Liver (tissue), 9 donors: ENCODE results near the gene METRN. TPM values are rescaled to one million over a fixed set of nuclear protein-coding genes. Genes with fewer than 3 reads are reported as not detected.

Source experiments
- DNase-seq: peaks from one replicate; pipeline ENCODE4 v3.0.0-alpha.2; 2017; ENCODE audit warnings: low spot score
- H3K27ac ChIP-seq, 2 donors: one replicate each; pipeline ENCODE4 v1.7.0; 2013; ENCODE audit warnings: inconsistent platforms in 2 of 2, low read length in 2 of 2, control low read depth in 1 of 2, low read depth in 1 of 2, mild to moderate bottlenecking in 1 of 2
- H3K27me3 ChIP-seq, 4 donors: one replicate each; pipeline versions ENCODE4 v1.6.1 to v1.7.0; 2013; ENCODE audit warnings: low read length in 3 of 4, inconsistent platforms in 1 of 4, mild to moderate bottlenecking in 1 of 4, moderate library complexity in 1 of 4; ENCODE audit not compliant: control insufficient read depth in 4 of 4, insufficient read depth in 4 of 4
- H3K36me3 ChIP-seq, 4 donors: one replicate each; pipeline versions ENCODE4 v1.6.1 to v1.7.0; 2013; ENCODE audit warnings: low read length in 3 of 4, mild to moderate bottlenecking in 3 of 4, low read depth in 1 of 4, moderate library complexity in 1 of 4; ENCODE audit not compliant: control insufficient read depth in 4 of 4, insufficient read depth in 3 of 4
- H3K4me1 ChIP-seq, 4 donors: one replicate each; pipeline versions ENCODE4 v1.6.1 to v1.7.0; 2013; ENCODE audit warnings: low read length in 3 of 4, mild to moderate bottlenecking in 3 of 4, moderate library complexity in 1 of 4; ENCODE audit not compliant: control insufficient read depth in 4 of 4, insufficient read depth in 4 of 4
- H3K4me3 ChIP-seq, 3 donors: one replicate each; pipeline versions ENCODE4 v1.6.1 to v1.7.0; 2013; ENCODE audit warnings: low read length in 3 of 3, control low read depth in 1 of 3, low read depth in 1 of 3, mild to moderate bottlenecking in 1 of 3
- H3K9ac ChIP-seq, 2 donors: one replicate each; pipeline ENCODE4 v1.7.0; 2013; ENCODE audit warnings: low read length in 2 of 2, mild to moderate bottlenecking in 2 of 2, moderate library complexity in 2 of 2, control low read depth in 1 of 2, low read depth in 1 of 2
- H3K9me3 ChIP-seq, 4 donors: one replicate each; pipeline versions ENCODE4 v1.6.1 to v1.7.0; 2013; ENCODE audit warnings: low read length in 3 of 4; ENCODE audit not compliant: control insufficient read depth in 4 of 4
- EGR1 ChIP-seq, 2 donors: IDR thresholded peaks; 2 replicates each; pipeline ENCODE4 v1.6.1; 2016 to 2018; ENCODE audit warnings: antibody characterized with exemption in 2 of 2, low read depth in 2 of 2
- FOXA1 ChIP-seq: IDR thresholded peaks from 2 replicates; pipeline ENCODE4 v1.6.1; 2016; ENCODE audit warnings: antibody characterized with exemption
- FOXA2 ChIP-seq: IDR thresholded peaks from 2 replicates; pipeline ENCODE4 v1.6.1; 2016; ENCODE audit warnings: antibody characterized with exemption
- GABPA ChIP-seq, 2 donors: IDR thresholded peaks in 1 of 2; conservative IDR thresholded peaks in 1 of 2; 2 replicates each; pipeline ENCODE4 v1.6.1; 2016; ENCODE audit warnings: antibody characterized with exemption in 2 of 2, mild to moderate bottlenecking in 1 of 2, moderate library complexity in 1 of 2
- HNF4A ChIP-seq, 2 donors: conservative IDR thresholded peaks; 2 replicates each; pipeline ENCODE4 v1.6.1; 2016; ENCODE audit warnings: antibody characterized with exemption in 2 of 2, mild to moderate bottlenecking in 2 of 2
- HNF4G ChIP-seq: IDR thresholded peaks from 2 replicates; pipeline ENCODE4 v1.6.1; 2016; ENCODE audit warnings: antibody characterized with exemption
- JUND ChIP-seq, 2 donors: IDR thresholded peaks; 2 replicates each; pipeline ENCODE4 v1.6.1; 2016; ENCODE audit warnings: antibody characterized with exemption in 2 of 2
- NR2F2 ChIP-seq: IDR thresholded peaks from 2 replicates; pipeline ENCODE4 v1.6.1; 2016; ENCODE audit warnings: antibody characterized with exemption
- RAD21 ChIP-seq, 2 donors: IDR thresholded peaks; 2 replicates each; pipeline ENCODE4 v1.6.1; 2016; ENCODE audit warnings: antibody characterized with exemption in 2 of 2, mild to moderate bottlenecking in 2 of 2
- REST ChIP-seq: IDR thresholded peaks from 2 replicates; pipeline ENCODE4 v1.6.1; 2016; ENCODE audit warnings: antibody characterized with exemption, mild to moderate bottlenecking
- RXRA ChIP-seq, 2 donors: IDR thresholded peaks; 2 replicates each; pipeline ENCODE4 v1.6.1; 2017 to 2018; ENCODE audit warnings: antibody characterized with exemption in 2 of 2, mild to moderate bottlenecking in 1 of 2
- SP1 ChIP-seq: IDR thresholded peaks from 2 replicates; pipeline ENCODE4 v1.6.1; 2018; ENCODE audit warnings: antibody characterized with exemption, mild to moderate bottlenecking
- TAF1 ChIP-seq: conservative IDR thresholded peaks from 2 replicates; pipeline ENCODE4 v1.6.1; 2016; ENCODE audit warnings: antibody characterized with exemption, mild to moderate bottlenecking
- YY1 ChIP-seq: IDR thresholded peaks from 2 replicates; pipeline ENCODE4 v1.6.1; 2016; ENCODE audit warnings: antibody characterized with exemption, mild to moderate bottlenecking
- ZBTB33 ChIP-seq: IDR thresholded peaks from 2 replicates; pipeline ENCODE4 v1.6.1; 2016; ENCODE audit warnings: antibody characterized with exemption
- WGBS: extraction: QIAGEN DNeasy Blood & Tissue Kit; methylation state at CpG from one replicate; pipeline ENCODE4 v1.1.7; 2013; 5-methylcytosine and 5-hydroxymethylcytosine counted together
- polyA plus RNA-seq, 2 donors: library from polyadenylated mRNA; stranded (reverse) in 1 of 2; unstranded in 1 of 2; fragments of 200-250 nt in 1 of 2; fragments of >200 nt in 1 of 2; fragmentation: Nextera tagmentation in 1 of 2; extraction: Ambion mirVana in 1 of 2; gene quantifications; one replicate each; pipeline versions ENCODE4 v1.2.1 to v1.2.3, GENCODE V29; 2013 to 2015
- total RNA-seq, 2 donors: library from RNA; depleted of rRNA; stranded (reverse); fragments of >200 nt; gene quantifications; one replicate each; pipeline ENCODE4 v1.2.3, GENCODE V29; 2014
- TF ChIP-seq, protein P1 (sequence below): IDR thresholded peaks from 2 replicates; pipeline ENCODE4 v1.6.1; 2016; ENCODE audit warnings: antibody characterized with exemption
- TF ChIP-seq, protein P2 (sequence below): fragments of 150-350 bp; IDR thresholded peaks from 2 replicates; pipeline ENCODE4 v1.5.1; 2017; ENCODE audit warnings: improper control_type of control experiment, low read depth, low read length; ENCODE audit not compliant: missing input control
- donor health status: healthy.
- donor health status: healthy.
- donor health status: healthy.
- donor health status: healthy.
- donor health status: healthy.

The METRN gene
- total and polyA plus RNA-seq, 4 donors = 4.6 to 22.9 (median 7.1) TPM

- H3K27ac ChIP-seq = no peak within 1 kb of the TSS
- H3K9ac ChIP-seq = no peak within 1 kb of the TSS
- peaks cover 5 to 34% (median 19%) of the 10 kb centered on the region in 4 donors for H3K36me3 ChIP-seq
- peak within 1 kb of the TSS in 1 of 3 donors; percentile 47 for H3K4me3 ChIP-seq
- 9% methylated on average over 73 of the region's 73 CpGs for WGBS
- no peaks in the 10 kb centered on the region for H3K9me3 ChIP-seq
- no peak for DNase-seq
- TF ChIP-seq JUND (IDR thresholded peaks at IDR 0.05) (no peak), HNF4G (no peak), FOXA1 (no peak), SP1 (no peak), EGR1 (IDR thresholded peaks at IDR 0.05; ENCODE audit: low read depth in 2 of 2) (no peak), GABPA (IDR thresholded peaks at IDR 0.05 in 1 of 2, conservative IDR thresholded peaks at IDR 0.05 in 1 of 2) (no peak), FOXA2 (no peak), RXRA (IDR thresholded peaks at IDR 0.05) (no peak), NR2F2 (no peak)
- no peaks in the 10 kb centered on the region for H3K27me3 ChIP-seq
- H3K4me1 ChIP-seq = peaks cover 6 to 28% (median 15%) of the 10 kb centered on the region in 4 donors
These were observed 39.7 kb upstream of the METRN start, which contains the start of gene RHBDL1 for GRCh38 chr16:674968-675883. Gene RHBDL1, plus strand, starts transcription at chr16:675671. Its CDS starts 120 bp downstream, at chr16:675791.

DNA sequence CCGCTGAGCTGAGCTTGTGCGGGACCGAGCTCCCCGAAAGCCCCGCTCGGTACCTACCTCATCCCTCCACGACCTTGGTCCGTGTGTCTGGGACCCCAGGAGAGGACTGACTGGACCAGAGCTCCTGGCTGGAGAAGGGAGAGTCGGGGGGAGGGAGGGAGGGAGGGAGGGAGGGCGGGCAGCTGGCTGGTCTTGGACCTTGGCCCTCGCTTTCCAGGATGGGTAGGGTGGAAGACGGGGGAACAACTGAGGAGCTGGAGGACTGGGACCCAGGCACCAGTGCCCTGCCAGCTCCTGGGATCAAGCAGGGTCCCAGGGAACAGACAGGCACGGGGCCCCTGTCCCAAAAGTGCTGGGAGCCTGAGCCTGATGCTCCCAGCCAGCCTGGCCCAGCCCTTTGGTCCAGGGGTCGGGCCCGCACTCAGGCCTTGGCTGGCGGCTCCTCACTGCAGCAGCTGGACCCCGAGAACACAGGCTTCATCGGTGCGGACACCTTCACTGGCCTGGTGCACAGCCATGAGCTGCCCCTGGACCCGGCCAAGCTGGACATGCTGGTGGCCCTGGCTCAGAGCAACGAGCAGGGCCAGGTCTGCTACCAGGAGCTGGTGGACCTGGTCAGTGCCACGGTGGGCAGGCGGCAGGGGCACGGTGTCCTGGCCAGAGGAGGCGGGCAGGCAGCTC, 38.9 kb upstream of the METRN start:
- Histone ChIP-seq H3K36me3 (peaks cover 5 to 26% (median 16%) of the 10 kb centered on the region in 4 donors), H3K9ac (no peak overlapping the region), H3K27me3 (no peaks in the 10 kb centered on the region), H3K27ac (no peak overlapping the region), H3K4me3 (peak overlapping the region in 1 of 3 donors; percentile 47), H3K4me1 (peaks cover 7 to 32% (median 18%) of the 10 kb centered on the region in 4 donors), H3K9me3 (no peaks in the 10 kb centered on the region)
- no peak for TF ChIP-seq NR2F2
- TF ChIP-seq RXRA (IDR thresholded peaks at IDR 0.05) = no peak
- TF ChIP-seq, protein P1, sequence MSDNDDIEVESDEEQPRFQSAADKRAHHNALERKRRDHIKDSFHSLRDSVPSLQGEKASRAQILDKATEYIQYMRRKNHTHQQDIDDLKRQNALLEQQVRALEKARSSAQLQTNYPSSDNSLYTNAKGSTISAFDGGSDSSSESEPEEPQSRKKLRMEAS = no peak
- no peak for TF ChIP-seq YY1
- TF ChIP-seq ZBTB33 = no peak
- TF ChIP-seq EGR1 (IDR thresholded peaks at IDR 0.05; ENCODE audit: low read depth in 2 of 2) = no peak
- TF ChIP-seq HNF4A (conservative IDR thresholded peaks at IDR 0.05) = no peak
- no peak for TF ChIP-seq SP1
- TF ChIP-seq HNF4G = no peak
- TF ChIP-seq FOXA2 = no peak
- TF ChIP-seq JUND (IDR thresholded peaks at IDR 0.05) = no peak
- TF ChIP-seq RAD21 (IDR thresholded peaks at IDR 0.05) = no peak
- TF ChIP-seq FOXA1 = no peak
- no peak for DNase-seq
- 44% methylated on average over 25 of the region's 25 CpGs for whole genome bisulfite sequencing

DNA sequence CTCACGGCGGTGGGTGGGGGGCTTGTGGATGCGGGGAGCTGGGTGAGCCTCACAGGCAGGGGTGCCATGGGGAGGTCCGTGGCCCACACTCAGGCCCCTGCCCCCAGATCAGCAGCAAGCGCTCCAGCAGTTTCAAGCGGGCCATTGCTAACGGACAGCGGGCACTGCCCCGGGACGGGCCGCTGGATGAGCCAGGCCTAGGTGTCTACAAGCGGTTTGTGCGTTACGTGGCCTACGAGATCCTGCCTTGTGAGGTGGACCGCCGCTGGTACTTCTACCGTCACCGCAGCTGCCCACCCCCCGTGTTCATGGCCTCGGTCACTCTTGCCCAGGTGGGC, 38.4 kb upstream of the METRN start:
- Histone ChIP-seq H3K9ac (no peak overlapping the region), H3K27ac (no peak overlapping the region), H3K9me3 (no peaks in the 10 kb centered on the region), H3K4me3 (no peak overlapping the region), H3K36me3 (peaks cover 6 to 22% (median 16%) of the 10 kb centered on the region in 4 donors), H3K4me1 (peaks cover 13 to 37% (median 23%) of the 10 kb centered on the region in 4 donors), H3K27me3 (no peaks in the 10 kb centered on the region)
- WGBS = 86% methylated on average over 21 of the region's 21 CpGs
- no peak for DNase-seq
- TF ChIP-seq SP1 (no peak), FOXA1 (no peak), NR2F2 (no peak), HNF4A (conservative IDR thresholded peaks at IDR 0.05) (no peak), EGR1 (IDR thresholded peaks at IDR 0.05; ENCODE audit: low read depth in 2 of 2) (no peak), TAF1 (no peak), JUND (IDR thresholded peaks at IDR 0.05) (no peak), GABPA (IDR thresholded peaks at IDR 0.05 in 1 of 2, conservative IDR thresholded peaks at IDR 0.05 in 1 of 2) (no peak), REST (no peak), RAD21 (IDR thresholded peaks at IDR 0.05) (no peak), YY1 (no peak), RXRA (IDR thresholded peaks at IDR 0.05) (no peak)
- TF ChIP-seq, protein P2, sequence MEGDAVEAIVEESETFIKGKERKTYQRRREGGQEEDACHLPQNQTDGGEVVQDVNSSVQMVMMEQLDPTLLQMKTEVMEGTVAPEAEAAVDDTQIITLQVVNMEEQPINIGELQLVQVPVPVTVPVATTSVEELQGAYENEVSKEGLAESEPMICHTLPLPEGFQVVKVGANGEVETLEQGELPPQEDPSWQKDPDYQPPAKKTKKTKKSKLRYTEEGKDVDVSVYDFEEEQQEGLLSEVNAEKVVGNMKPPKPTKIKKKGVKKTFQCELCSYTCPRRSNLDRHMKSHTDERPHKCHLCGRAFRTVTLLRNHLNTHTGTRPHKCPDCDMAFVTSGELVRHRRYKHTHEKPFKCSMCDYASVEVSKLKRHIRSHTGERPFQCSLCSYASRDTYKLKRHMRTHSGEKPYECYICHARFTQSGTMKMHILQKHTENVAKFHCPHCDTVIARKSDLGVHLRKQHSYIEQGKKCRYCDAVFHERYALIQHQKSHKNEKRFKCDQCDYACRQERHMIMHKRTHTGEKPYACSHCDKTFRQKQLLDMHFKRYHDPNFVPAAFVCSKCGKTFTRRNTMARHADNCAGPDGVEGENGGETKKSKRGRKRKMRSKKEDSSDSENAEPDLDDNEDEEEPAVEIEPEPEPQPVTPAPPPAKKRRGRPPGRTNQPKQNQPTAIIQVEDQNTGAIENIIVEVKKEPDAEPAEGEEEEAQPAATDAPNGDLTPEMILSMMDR = no peak
